DMS 273 treated with DMSO at 0.1 percent for 48 hours (cell line): ENCODE measurements around the gene PCDHGA4.
"Not testable (repeated sequence)": the region's sequence is repeated elsewhere in the genome, so short reads cannot be mapped to it uniquely, and the experiment has no call there.

Experiments used
- DNase-seq: peaks from one replicate; lab custom pipeline; 2025; lab: John Stamatoyannopoulos, UW

Gene PCDHGA4

GRCh38 chr5:141349917-141350619 lies 4.8 kb upstream of the PCDHGA4 start, which contains the start of gene PCDHGB1:
PCDHGB1 (plus strand) TSS chr5:141350099; CDS start chr5:141350261, 162 bp downstream.
- peak; percentile 42 for DNase-seq

- DNase-seq: no peak
Observed at GRCh38 chr5:141351591-141351990, 3.2 kb upstream of the PCDHGA4 start.

DNA sequence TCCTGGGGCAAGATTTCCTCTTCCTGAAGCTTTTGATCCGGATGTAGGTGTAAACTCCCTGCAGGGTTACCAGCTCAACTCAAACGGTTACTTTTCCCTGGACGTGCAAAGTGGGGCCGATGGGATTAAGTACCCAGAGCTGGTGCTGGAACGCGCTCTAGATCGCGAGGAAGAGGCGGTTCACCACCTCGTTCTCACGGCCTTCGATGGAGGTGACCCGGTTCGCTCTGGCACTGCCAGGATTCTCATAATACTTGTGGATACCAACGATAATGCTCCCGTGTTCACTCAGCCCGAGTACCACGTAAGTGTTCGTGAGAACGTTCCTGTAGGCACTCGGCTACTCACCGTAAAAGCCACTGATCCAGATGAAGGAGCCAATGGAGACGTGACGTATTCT lies 820 bp downstream of the PCDHGA4 start:
- DNase-seq: no peak

DNA sequence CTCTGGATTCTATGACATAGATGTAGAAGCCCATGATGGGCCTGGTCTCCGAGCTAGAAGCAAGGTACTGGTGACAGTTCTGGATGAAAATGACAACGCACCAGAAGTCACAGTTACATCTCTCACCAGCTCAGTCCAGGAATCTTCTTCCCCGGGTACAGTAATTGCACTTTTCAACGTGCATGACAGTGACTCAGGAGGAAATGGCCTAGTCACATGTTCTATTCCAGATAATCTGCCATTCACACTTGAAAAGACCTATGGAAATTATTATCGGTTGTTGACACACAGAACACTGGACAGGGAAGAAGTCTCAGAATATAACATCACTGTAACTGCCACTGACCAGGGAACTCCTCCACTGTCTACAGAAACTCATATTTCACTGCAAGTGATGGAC lies 1.3 kb downstream of the PCDHGA4 start:
- no peak for DNase-seq

- no peak for DNase-seq
Observed at GRCh38 chr5:141356950-141357349, 2.1 kb downstream of the PCDHGA4 start.

- no peak for DNase-seq
Observed at GRCh38 chr5:141359790-141360426, 5.1 kb downstream of the PCDHGA4 start, which contains the start of gene PCDHGB2. PCDHGB2 (plus strand) TSS chr5:141359994; CDS start chr5:141360136, 142 bp downstream.

- DNase-seq: no peak
Observed at GRCh38 chr5:141360685-141361084, 5.9 kb downstream of the PCDHGA4 start.

DNA sequence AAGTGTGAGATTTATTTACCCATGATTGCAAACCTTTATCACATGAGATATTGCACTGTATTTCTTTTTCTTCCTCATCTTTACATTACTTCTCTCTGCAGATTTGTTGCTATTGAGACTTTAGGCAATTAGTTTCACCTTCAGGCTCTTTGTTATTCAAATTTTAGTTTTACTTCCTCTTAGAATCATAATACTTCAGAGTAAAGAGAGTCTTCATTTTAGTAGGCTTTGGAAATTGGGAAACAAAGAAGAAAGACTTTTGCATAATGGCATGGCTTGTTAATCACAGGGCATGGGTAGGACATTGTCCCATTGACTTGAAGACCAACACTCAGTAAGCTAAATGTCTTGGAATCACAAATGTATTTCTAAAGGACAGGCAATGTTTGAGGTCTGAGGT lies 7.9 kb downstream of the PCDHGA4 start:
- DNase-seq: no peak

DNA sequence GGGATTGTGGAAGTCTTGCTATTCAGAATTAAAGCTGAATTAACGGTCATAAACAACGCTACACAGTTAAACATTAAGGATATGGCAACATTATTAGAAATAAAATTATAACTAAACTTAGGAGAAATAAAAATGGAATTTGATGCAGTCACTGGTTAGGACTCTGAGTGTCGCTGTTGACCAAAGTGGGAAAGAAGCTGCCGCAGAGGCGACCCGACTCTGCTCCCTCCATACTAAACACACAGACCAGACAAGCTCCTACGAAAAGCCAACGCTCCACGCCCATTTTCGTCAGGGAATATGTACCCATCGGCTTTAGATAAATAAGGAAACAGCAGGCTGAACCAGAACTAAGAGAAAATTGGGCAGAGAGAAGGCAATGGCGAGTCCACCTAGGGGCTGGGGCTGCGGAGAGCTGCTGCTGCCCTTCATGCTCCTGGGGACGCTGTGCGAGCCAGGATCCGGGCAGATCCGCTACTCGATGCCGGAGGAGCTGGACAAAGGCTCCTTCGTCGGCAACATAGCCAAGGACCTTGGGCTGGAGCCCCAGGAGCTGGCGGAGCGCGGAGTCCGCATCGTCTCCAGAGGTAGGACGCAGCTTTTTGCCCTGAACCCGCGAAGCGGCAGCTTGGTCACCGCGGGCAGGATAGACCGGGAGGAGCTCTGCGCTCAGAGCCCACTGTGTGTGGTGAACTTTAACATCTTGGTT lies 9.3 kb downstream of the PCDHGA4 start, which contains the start of gene PCDHGA5:
TSS of gene PCDHGA5 (plus strand) at position 211 of the 709 bp plus-strand sequence. CDS start at position 380, 169 bp downstream.
- no peak for DNase-seq

- no peak for DNase-seq
Observed at GRCh38 chr5:141366016-141366896, 11.4 kb downstream of the PCDHGA4 start.

DNA sequence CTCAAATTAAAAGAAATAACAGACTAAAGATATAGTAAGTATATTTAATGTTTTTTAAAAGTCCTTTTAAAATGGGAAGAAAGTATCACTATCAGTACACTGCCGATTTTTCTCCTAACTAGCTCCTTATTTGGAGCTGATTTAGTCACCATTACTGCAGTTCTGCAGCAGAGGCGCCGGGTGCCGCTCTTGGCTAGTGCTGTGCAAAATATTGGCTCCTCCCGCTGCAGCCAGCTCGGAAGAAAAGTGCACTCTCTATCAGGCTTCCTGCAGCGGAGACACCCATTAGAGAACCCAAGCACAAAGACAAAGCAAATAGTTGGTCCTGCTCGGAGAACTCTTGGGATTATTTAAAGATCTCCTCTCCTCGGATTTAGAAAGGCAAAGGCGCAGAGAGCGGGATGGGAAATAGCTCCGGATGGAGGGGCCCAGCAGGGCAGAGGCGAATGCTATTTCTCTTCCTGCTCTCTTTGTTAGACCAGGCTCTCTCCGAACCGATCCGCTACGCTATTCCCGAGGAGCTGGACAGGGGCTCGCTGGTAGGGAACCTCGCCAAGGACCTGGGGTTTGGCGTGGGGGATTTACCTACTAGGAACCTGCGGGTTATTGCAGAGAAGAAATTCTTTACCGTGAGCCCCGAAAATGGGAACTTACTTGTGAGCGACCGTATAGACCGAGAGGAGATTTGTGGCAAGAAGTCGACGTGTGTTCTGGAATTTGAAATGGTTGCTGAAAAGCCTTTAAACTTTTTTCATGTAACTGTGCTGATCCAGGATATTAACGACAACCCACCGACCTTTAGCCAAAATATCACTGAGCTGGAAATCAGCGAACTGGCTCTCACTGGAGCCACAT lies 15.4 kb downstream of the PCDHGA4 start, which contains the start of gene PCDHGB3:
TSS of gene PCDHGB3 (plus strand) at position 249 of the 855 bp plus-strand sequence. CDS start at position 402, 153 bp downstream.
- no peak for DNase-seq

DNA sequence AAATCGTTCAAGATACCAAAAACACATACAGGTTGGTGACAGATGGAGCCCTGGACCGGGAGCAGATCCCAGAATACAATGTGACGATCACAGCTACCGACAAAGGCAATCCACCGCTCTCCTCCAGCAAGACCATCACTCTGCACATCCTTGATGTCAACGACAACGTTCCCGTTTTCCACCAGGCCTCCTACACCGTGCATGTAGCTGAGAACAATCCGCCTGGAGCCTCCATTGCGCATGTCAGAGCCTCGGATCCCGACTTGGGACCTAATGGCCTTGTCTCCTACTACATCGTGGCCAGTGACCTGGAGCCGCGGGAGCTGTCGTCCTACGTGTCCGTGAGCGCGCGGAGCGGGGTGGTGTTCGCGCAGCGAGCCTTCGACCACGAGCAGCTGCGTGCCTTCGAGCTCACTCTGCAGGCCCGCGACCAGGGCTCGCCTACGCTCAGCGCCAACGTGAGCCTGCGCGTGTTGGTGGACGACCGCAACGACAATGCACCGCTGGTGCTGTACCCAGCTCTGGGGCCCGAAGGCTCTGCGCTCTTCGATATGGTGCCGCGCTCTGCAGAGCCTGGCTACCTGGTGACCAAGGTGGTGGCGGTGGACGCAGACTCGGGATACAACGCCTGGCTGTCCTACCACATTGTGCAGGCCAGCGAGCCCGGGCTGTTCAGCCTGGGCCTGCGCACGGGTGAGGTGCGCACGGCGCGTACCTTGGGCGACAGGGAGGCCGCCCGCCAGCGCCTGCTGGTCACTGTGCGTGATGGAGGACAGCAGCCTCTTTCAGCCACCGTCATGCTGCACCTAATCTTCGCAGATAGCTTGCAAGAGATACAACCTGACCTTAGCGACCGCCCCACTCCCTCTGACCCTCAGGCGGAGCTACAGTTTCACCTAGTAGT lies 17.0 kb downstream of the PCDHGA4 start:
- no peak for DNase-seq

GRCh38 chr5:141373673-141374317 lies 19.0 kb downstream of the PCDHGA4 start, which contains the start of gene PCDHGA6:
PCDHGA6 (plus strand) TSS chr5:141373891; CDS start chr5:141374084, 193 bp downstream.
- DNase-seq: no peak

DNA sequence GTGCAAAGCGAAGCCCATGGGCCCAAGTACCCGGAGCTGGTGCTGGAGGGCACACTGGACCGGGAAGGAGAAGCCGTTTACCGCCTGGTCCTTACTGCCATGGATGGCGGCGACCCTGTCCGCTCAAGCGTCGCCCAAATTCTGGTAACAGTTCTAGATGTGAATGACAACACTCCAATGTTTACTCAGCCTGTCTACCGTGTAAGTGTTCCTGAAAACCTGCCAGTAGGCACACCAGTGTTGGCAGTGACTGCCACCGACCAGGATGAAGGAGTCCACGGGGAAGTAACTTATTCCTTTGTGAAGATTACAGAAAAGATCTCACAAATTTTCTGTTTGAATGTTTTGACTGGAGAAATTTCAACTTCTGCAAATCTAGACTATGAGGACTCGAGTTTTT lies 19.8 kb downstream of the PCDHGA4 start:
- DNase-seq: no peak

DNA sequence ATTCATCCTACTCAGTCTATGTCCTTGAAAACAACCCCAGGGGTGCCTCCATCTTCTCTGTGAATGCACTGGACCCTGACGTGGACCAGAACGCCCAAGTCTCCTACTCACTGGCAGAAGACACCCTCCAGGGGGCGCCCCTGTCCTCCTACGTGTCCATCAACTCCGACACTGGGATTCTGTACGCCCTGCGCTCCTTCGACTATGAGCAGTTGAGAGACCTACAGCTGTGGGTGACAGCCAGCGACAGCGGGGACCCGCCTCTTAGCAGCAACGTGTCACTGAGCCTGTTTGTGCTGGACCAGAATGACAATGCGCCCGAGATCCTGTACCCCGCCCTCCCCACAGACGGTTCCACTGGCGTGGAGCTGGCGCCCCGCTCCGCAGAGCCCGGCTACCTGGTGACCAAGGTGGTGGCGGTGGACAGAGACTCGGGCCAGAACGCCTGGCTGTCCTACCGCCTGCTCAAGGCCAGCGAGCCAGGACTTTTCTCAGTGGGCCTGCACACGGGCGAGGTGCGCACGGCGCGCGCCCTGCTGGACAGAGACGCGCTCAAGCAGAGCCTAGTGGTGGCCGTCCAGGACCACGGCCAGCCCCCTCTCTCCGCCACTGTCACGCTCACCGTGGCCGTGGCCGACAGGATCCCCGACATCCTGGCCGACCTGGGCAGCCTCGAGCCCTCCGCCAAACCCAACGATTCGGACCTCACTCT lies 20.8 kb downstream of the PCDHGA4 start:
- DNase-seq: not testable (repeated sequence)

DNA sequence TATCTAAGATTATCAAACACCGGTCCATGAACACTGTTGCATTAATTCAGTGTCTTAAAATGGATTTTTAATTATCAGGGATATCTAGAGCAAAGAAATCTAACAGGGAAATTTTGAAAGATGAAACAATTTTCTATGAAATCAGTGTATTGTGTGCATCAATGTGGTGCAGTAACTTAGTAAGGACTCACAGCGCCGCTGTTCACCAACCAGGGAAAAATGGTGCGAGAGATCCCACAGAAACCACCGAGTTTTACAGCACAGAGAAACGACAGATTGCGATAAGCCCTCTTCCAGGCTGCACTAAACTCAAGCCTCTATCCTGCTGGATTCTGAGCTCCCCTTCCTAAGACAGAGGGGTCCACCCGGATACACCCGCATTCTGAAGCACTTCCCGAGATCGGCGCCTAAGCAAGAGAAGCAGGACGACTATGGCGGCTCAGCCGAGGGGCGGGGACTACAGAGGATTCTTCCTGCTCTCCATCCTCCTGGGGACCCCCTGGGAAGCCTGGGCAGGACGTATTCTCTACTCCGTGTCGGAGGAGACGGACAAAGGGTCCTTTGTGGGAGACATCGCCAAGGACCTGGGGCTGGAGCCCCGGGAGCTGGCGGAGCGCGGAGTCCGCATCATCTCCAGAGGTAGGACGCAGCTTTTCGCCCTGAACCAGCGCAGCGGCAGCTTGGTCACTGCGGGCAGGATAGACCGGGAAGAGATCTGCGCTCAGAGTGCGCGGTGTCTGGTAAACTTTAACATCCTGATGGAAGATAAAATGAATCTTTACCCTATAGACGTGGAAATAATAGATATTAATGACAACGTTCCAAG lies 27.9 kb downstream of the PCDHGA4 start, which contains the start of gene PCDHGA7:
TSS of gene PCDHGA7 (plus strand) at position 274 of the 826 bp plus-strand sequence. CDS start at position 432, 158 bp downstream.
- DNase-seq: no peak

GRCh38 chr5:141383345-141383744 lies 28.5 kb downstream of the PCDHGA4 start:
- no peak for DNase-seq
